GM12891 (cell line): ENCODE results near the gene SPAG7.
A peak's percentile ranks its signal among the peaks of the same experiment; 100 is the strongest.

Source experiments
- DNase-seq: peaks from one replicate; pipeline ENCODE4 v3.0.0; 2011; ENCODE audit warnings: low spot score; ENCODE audit not compliant: insufficient read length
- FAIRE-seq: peaks from 2 replicates; lab custom pipeline; 2011; peaks lifted over from hg19 to GRCh38; lab: Jason Lieb, UNC
- PAX5 ChIP-seq: IDR thresholded peaks from 2 replicates; pipeline ENCODE4 v1.6.1; 2011; ENCODE audit warnings: low read length, moderate library complexity, mild to moderate bottlenecking; ENCODE audit not compliant: insufficient read depth, severe bottlenecking
- POLR2A ChIP-seq: IDR thresholded peaks from 2 replicates; pipeline ENCODE4 v1.6.1; 2011; ENCODE audit warnings: low read depth, low read length, control low read depth
- POLR2AphosphoS5 ChIP-seq: IDR thresholded peaks from 2 replicates; pipeline ENCODE4 v1.6.1; 2011; ENCODE audit warnings: low read depth, low read length, control low read depth
- POU2F2 ChIP-seq: IDR thresholded peaks from 2 replicates; pipeline ENCODE4 v1.6.1; 2011; ENCODE audit warnings: low read depth, mild to moderate bottlenecking, control low read depth, low read length, moderate library complexity
- SPI1 ChIP-seq: IDR thresholded peaks from 2 replicates; pipeline ENCODE4 v1.6.1; 2011; ENCODE audit warnings: low read depth, low read length, control low read depth
- TAF1 ChIP-seq: IDR thresholded peaks from 2 replicates; pipeline ENCODE4 v1.6.1; 2011; ENCODE audit warnings: low read depth, low read length, control low read depth

The SPAG7 gene

GRCh38 chr17:4950746-4951204, 16.8 kb downstream of the SPAG7 start, which contains the start of gene ENO3:
ENO3 (plus strand) TSS chr17:4951119; CDS start chr17:4951830, 711 bp downstream.
- DNase-seq (no peak), FAIRE-seq (peak; percentile 76)
- TF ChIP-seq PAX5 = no peak
- TF ChIP-seq POLR2AphosphoS5 = no peak
- TF ChIP-seq POLR2A = no peak
- TF ChIP-seq SPI1 = no peak
- no peak for TF ChIP-seq TAF1
- no peak for TF ChIP-seq POU2F2

GRCh38 chr17:4950075-4950745, 17.4 kb downstream of the SPAG7 start:
- no peak for DNase-seq
- no peak for TF ChIP-seq PAX5
- TF ChIP-seq POLR2A = peak; percentile 31
- TF ChIP-seq SPI1 = no peak
- TF ChIP-seq POU2F2 = no peak
- no peak for FAIRE-seq

- FAIRE-seq (no peak), DNase-seq (peak; percentile 77)
- 0 out of 2 replicates have a peak, but pooled peaks have one; percentile 18 for TF ChIP-seq POU2F2
- no peak; the same call in 1 of the 2 replicates for TF ChIP-seq TAF1
Observed at GRCh38 chr17:4949321-4950074, 18.1 kb downstream of the SPAG7 start.

GRCh38 chr17:4948931-4949320, 18.7 kb downstream of the SPAG7 start:
- FAIRE-seq (no peak), DNase-seq (peak; percentile 84)
- TF ChIP-seq POLR2AphosphoS5 (no peak; the same call in 1 of the 2 replicates), TAF1 (peak; percentile 54; the same call in 1 of the 2 replicates)

- FAIRE-seq = peak; percentile 93
- TF ChIP-seq TAF1 (peak; percentile 86), POLR2A (peak; percentile 94), PAX5 (peak; percentile 33), SPI1 (no peak), POLR2AphosphoS5 (peak; percentile 83), POU2F2 (peak; percentile 55; the same call in 1 of the 2 replicates)
- DNase-seq = peak; percentile 75
Observed at GRCh38 chr17:4948166-4948930, 19.3 kb downstream of the SPAG7 start, which contains the start of gene PFN1. PFN1 (minus strand) TSS chr17:4948530; CDS start chr17:4948394, 136 bp downstream.

GRCh38 chr17:4947411-4948165, 20.0 kb downstream of the SPAG7 start:
- DNase-seq (peak; percentile 53), FAIRE-seq (no peak)
- no peak for TF ChIP-seq PAX5
- TF ChIP-seq POLR2AphosphoS5 = peak; percentile 51; the same call in 1 of the 2 replicates
- peak; percentile 45; the same call in 1 of the 2 replicates for TF ChIP-seq TAF1
- 0 out of 2 replicates have a peak, but pooled peaks have one; percentile 36 for TF ChIP-seq POLR2A
- TF ChIP-seq POU2F2 = no peak
- peak; percentile 22; the same call in 1 of the 2 replicates for TF ChIP-seq SPI1

- TF ChIP-seq POU2F2 (0 out of 2 replicates have a peak, but pooled peaks have one; percentile 12), TAF1 (0 out of 2 replicates have a peak, but pooled peaks have one; percentile 14), POLR2A (0 out of 2 replicates have a peak, but pooled peaks have one; percentile 36), PAX5 (no peak), SPI1 (peak; percentile 56), POLR2AphosphoS5 (peak; percentile 26; the same call in 1 of the 2 replicates)
- DNase-seq (no peak), FAIRE-seq (no peak)
Observed at GRCh38 chr17:4947010-4947410, 20.6 kb downstream of the SPAG7 start.

- DNase-seq (no peak), FAIRE-seq (peak; percentile 74)
- TF ChIP-seq POU2F2 = no peak
- TF ChIP-seq POLR2A = peak; percentile 21
- TF ChIP-seq SPI1 = peak; percentile 93
- TF ChIP-seq POLR2AphosphoS5 = peak; percentile 16; the same call in 1 of the 2 replicates
Observed at GRCh38 chr17:4946312-4946976, 21.2 kb downstream of the SPAG7 start.
